Type B pancreatic cell (in vitro differentiated cells): ENCODE results near the gene C11orf71. TPM values are rescaled to one million over a fixed set of nuclear protein-coding genes. Genes with fewer than 3 reads are reported as not detected.

Source experiments
- DNase-seq: peaks from one replicate; pipeline ENCODE4 v3.0.0; 2021; ENCODE audit warnings: mixed read lengths; ENCODE audit not compliant: unreplicated experiment; ENCODE audit errors: extremely low spot score
- H3K27ac Mint-ChIP-seq: 2 replicates; pipeline ENCODE4 v1.8.0; 2021; ENCODE audit warnings: mild to moderate bottlenecking, mixed read lengths
- H3K27me3 Mint-ChIP-seq: 2 replicates; pipeline ENCODE4 v1.8.0; 2021; ENCODE audit warnings: mixed read lengths
- H3K36me3 Mint-ChIP-seq: 2 replicates; pipeline ENCODE4 v1.8.0; 2021; ENCODE audit warnings: mixed read lengths
- H3K4me1 Mint-ChIP-seq: one replicate; pipeline ENCODE4 v1.8.0; 2021; ENCODE audit warnings: mixed read lengths; ENCODE audit not compliant: unreplicated experiment
- H3K4me3 Mint-ChIP-seq: 2 replicates; pipeline ENCODE4 v1.8.0; 2021; ENCODE audit warnings: mild to moderate bottlenecking, mixed read lengths
- H3K9me3 Mint-ChIP-seq: 2 replicates; pipeline ENCODE4 v1.8.0; 2021; ENCODE audit warnings: mixed read lengths
- total RNA-seq: library from RNA; stranded (reverse); gene quantifications from 2 replicates; pipeline ENCODE4 v1.2.1, GENCODE V29; 2021; ENCODE audit warnings: low replicate concordance
- TF ChIP-seq, protein P1 (sequence below): fragments of 200-600 bp; sonication (generic); conservative IDR thresholded peaks from 2 replicates; pipeline ENCODE4 v1.5.0; 2021; ENCODE audit warnings: antibody characterized with exemption, mild to moderate bottlenecking

Gene C11orf71
- total RNA-seq, 1 donor from 2014 or later = 11.8 TPM

DNA sequence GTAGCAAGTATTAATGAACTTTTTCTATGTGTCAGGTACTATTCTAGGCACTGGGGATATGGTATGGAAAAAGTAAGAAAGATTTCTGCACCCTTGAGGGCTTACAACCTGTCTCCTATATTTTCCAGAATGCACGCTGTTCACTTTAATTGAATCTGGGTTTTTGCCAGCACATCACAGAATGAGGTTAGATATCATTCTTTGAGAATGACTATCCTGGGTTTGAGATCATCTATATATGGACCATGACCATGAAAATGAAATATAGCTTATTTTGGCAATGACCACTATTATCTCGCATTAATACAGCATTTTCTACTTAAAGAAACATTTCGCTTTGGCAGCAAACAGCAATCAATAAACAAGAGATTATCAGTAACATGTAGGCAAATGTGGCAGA lies 46.9 kb downstream of the C11orf71 start:
- Mint-ChIP-seq H3K27ac (peak overlapping the region; percentile 81), H3K4me1 (peaks cover 8% of the 10 kb centered on the region), H3K36me3 (no peaks in the 10 kb centered on the region), H3K9me3 (no peaks in the 10 kb centered on the region), H3K27me3 (no peaks in the 10 kb centered on the region), H3K4me3 (no peak overlapping the region)
- no peak for DNase-seq
- TF ChIP-seq, protein P1, sequence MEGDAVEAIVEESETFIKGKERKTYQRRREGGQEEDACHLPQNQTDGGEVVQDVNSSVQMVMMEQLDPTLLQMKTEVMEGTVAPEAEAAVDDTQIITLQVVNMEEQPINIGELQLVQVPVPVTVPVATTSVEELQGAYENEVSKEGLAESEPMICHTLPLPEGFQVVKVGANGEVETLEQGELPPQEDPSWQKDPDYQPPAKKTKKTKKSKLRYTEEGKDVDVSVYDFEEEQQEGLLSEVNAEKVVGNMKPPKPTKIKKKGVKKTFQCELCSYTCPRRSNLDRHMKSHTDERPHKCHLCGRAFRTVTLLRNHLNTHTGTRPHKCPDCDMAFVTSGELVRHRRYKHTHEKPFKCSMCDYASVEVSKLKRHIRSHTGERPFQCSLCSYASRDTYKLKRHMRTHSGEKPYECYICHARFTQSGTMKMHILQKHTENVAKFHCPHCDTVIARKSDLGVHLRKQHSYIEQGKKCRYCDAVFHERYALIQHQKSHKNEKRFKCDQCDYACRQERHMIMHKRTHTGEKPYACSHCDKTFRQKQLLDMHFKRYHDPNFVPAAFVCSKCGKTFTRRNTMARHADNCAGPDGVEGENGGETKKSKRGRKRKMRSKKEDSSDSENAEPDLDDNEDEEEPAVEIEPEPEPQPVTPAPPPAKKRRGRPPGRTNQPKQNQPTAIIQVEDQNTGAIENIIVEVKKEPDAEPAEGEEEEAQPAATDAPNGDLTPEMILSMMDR = no peak

DNA sequence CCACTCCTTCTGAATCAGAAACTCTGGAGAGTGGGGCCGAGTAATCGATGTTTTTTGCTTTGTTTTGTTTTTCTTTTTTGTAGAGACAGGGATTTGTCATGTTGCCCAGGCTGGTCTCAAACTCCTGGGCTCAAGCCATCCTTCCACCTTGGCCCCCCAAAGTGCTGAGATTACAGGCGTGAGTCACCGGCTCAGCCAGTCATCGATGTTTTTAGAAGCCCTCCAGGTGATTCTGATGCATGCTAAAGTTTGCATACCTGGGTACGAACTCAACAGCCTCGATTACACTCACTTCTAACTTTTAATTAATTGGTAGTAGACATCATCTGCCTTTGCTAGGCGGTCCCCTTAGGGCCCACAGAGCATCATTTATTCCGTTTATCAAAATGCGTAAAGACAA lies 50.3 kb downstream of the C11orf71 start:
- no peak for DNase-seq

More for the DNA sequence above, 50.3 kb downstream of the C11orf71 start:
- Mint-ChIP-seq H3K9me3 (no peaks in the 10 kb centered on the region), H3K27ac (no peak overlapping the region), H3K27me3 (no peaks in the 10 kb centered on the region), H3K36me3 (no peaks in the 10 kb centered on the region), H3K4me1 (peaks cover 8% of the 10 kb centered on the region), H3K4me3 (no peak overlapping the region)
- TF ChIP-seq, protein P1 = no peak

Other genes with a start within 250 kb of the C11orf71 start
- gene NNMT, start 104.1 kb downstream of the C11orf71 start, total RNA-seq = 0.64 and 2.8 TPM in 2 replicates
- gene RBM7, start 155 bp upstream of the C11orf71 start, total RNA-seq = 32.6 and 53.8 TPM in 2 replicates
- gene REXO2, start 39.0 kb upstream of the C11orf71 start, total RNA-seq = 84.9 and 166 TPM in 2 replicates
- gene NXPE1, start 159.4 kb upstream of the C11orf71 start, total RNA-seq = 0.27 and 0.36 TPM in 2 replicates
- gene NXPE4, start 195.3 kb upstream of the C11orf71 start, total RNA-seq = not detected in 2 replicates